BJ (cell line): ENCODE data around the gene CFAP74. TPM values are rescaled to one million over a fixed set of nuclear protein-coding genes. Genes with fewer than 3 reads are reported as not detected.

ENCODE experiments used
- CTCF ChIA-PET: fragments of 350-600 bp; formaldehyde crosslinking; extraction: SDS; loops from one replicate; lab custom pipeline; 2021; ENCODE audit warnings: antibody characterized with exemption, inconsistent platforms; lab: Yijun Ruan, JAX
- POLR2A ChIA-PET: fragments of 300-600 bp; sonication (Branson Sonifier 250); formaldehyde crosslinking; extraction: SDS; loops from one replicate; lab custom pipeline; 2021; ENCODE audit warnings: antibody characterized with exemption; lab: Charles Lee
- DNase-seq: peaks from one replicate; pipeline ENCODE4 v3.0.0-alpha.2; 2011; ENCODE audit warnings: low read depth
- H3K27me3 ChIP-seq: 2 replicates; pipeline ENCODE4 v1.6.0; 2011; ENCODE audit warnings: low read length; ENCODE audit not compliant: control insufficient read depth, insufficient read depth
- H3K36me3 ChIP-seq: 2 replicates; pipeline ENCODE4 v1.5.1; 2011; ENCODE audit warnings: low read length; ENCODE audit not compliant: control insufficient read depth, insufficient read depth
- H3K4me3 ChIP-seq: 2 replicates; pipeline ENCODE4 v1.5.1; 2011; ENCODE audit warnings: low read depth, mild to moderate bottlenecking, control low read depth, low read length
- polyA plus RNA-seq: library from polyadenylated mRNA; depleted of rRNA; stranded (reverse); fragments of >200 nt; gene quantifications from 2 replicates; pipeline ENCODE4 v1.2.3, GENCODE V29; 2011
- TF ChIP-seq, protein P1 (sequence below): IDR thresholded peaks from 2 replicates; pipeline ENCODE4 v1.5.1; 2011; ENCODE audit warnings: low read depth, mild to moderate bottlenecking, control low read depth, inconsistent platforms, low read length, moderate library complexity; ENCODE audit not compliant: insufficient read depth

Gene CFAP74
- polyA plus RNA-seq, 1 experiment = not detected

DNA sequence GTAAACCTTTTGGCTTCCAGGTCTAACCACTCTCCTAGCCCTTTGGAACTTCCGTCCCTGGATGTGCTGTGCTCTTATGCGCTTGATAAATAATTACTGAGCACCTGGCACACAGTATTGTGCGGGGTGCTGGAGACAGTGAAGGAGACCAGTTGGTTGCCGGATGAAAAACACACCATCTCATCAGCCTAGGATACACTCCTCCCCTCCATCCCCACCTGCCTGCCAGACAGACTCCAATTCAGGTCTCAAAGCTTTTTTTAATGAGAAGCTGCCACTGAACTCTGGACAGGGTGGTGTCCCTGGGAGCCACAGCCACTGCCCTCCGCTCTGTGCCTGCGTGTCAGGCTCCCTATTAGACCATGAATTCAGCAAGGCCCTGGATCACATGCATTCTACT lies 121.9 kb downstream of the CFAP74 start:
- DNase-seq = no peak
- Histone ChIP-seq H3K27me3 (no peaks in the 10 kb centered on the region), H3K4me3 (no peak overlapping the region), H3K36me3 (no peaks in the 10 kb centered on the region)
- ChIA-PET CTCF (interaction anchor here (1.3 kb wide), 1 partner anchor 27 kb away, joined by 3 read pairs; no protein-coding TSS in a partner anchor), POLR2A (no interaction called here)
- TF ChIP-seq, protein P1, sequence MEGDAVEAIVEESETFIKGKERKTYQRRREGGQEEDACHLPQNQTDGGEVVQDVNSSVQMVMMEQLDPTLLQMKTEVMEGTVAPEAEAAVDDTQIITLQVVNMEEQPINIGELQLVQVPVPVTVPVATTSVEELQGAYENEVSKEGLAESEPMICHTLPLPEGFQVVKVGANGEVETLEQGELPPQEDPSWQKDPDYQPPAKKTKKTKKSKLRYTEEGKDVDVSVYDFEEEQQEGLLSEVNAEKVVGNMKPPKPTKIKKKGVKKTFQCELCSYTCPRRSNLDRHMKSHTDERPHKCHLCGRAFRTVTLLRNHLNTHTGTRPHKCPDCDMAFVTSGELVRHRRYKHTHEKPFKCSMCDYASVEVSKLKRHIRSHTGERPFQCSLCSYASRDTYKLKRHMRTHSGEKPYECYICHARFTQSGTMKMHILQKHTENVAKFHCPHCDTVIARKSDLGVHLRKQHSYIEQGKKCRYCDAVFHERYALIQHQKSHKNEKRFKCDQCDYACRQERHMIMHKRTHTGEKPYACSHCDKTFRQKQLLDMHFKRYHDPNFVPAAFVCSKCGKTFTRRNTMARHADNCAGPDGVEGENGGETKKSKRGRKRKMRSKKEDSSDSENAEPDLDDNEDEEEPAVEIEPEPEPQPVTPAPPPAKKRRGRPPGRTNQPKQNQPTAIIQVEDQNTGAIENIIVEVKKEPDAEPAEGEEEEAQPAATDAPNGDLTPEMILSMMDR = no peak

DNA sequence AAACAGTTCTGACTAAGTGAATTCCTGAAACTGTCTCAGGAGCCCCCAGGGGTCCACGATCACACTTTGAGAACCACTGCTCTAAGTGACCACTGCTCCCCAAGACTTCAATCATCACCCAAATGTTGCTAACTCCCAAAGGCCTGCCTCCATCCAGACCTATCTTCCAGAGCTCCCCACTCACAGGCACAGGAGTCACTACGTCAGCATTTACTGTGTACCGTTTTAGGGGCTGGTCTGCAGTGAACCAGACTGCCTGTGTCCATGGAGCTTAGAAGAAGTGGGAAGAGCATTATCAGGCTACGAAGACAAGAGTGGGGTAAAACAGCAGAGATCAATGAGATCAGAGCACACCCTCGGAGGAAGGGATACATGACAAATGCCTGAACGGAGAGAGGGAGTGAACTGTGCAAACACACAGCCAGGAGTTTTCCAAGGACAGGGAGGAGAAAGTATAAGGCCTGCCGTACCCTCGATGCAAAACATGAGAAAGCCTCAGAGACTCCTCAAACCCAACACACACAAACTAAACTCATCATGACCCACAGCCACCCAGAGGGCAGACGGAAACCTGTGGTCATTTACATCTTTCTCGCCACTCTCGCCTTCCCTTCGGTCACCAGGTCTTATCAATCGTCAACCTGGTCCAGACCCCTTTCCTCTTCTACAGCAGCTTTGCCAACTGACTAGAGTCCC lies 122.8 kb downstream of the CFAP74 start:
- TF ChIP-seq, protein P1 = no peak
- H3K27me3 ChIP-seq = no peaks in the 10 kb centered on the region
- POLR2A ChIA-PET = no interaction called here
- no peak for DNase-seq
- CTCF ChIA-PET = interaction anchor here (0.7 kb wide), 1 partner anchor 11 kb away, joined by 3 read pairs; no protein-coding TSS in a partner anchor
- 0 out of 2 replicates have a peak, but pooled peaks cover 1% of the 10 kb centered on the region for H3K36me3 ChIP-seq
- H3K4me3 ChIP-seq = no peak overlapping the region

DNA sequence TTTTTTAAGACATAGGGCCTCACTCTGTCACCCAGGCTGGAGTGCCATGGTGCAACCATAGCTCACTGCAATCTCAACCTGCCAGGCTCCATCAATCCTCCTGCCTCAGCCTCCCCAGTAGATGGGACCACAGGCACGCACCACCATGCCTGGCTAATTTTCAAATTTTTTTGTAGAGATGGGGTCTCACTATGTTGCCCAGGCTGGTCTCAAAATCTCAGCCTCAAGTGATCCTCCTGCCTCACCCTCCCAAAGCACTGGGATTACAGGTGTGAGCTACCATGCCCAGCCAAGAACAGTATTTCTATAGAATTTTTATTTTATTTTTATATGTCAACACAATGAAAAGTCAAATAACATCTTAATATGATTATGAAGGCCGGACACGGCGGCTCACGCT lies 123.6 kb downstream of the CFAP74 start:
- ChIA-PET CTCF (interaction anchor here (0.7 kb wide), 1 partner anchor 10 kb away, joined by 3 read pairs; no protein-coding TSS in a partner anchor), POLR2A (no interaction called here)
- Histone ChIP-seq H3K4me3 (no peak overlapping the region), H3K27me3 (no peaks in the 10 kb centered on the region), H3K36me3 (peaks cover 2% of the 10 kb centered on the region; the same call in 1 of the 2 replicates)
- no peak for DNase-seq
- TF ChIP-seq, protein P1 = no peak

DNA sequence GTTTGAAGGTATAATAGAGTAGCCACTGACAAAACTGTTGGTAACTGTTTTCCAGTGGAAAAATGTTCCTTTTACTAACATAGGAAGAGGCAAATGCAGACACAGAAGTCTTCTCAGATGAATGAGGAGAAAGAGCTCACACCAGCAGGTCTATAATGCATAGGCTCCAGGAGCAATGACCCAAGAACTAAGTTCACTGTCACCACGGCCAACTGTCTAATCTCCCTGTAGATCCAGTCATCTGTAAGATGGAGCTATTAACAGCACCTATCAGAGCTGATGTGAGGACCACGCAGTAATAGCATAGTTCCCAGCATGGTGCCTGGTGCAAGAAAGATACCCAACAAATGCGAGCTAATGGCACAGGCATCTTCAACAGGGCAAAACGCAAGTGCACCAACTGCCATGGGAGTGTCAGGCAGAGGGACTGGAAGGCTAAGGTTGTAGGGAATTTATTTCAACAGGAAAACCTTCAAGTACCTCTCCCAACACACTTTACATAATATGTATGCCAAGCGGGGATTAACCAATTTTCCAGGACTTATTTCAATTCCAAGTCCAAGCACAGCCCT lies 125.6 kb downstream of the CFAP74 start:
- TF ChIP-seq, protein P1 = no peak
- ChIA-PET CTCF (interaction anchor here (1.0 kb wide), 1 partner anchor 11 kb away, joined by 3 read pairs; no protein-coding TSS in a partner anchor), POLR2A (no interaction called here)
- Histone ChIP-seq H3K4me3 (no peak overlapping the region), H3K36me3 (peaks cover 5% of the 10 kb centered on the region), H3K27me3 (no peaks in the 10 kb centered on the region)
- DNase-seq = no peak

DNA sequence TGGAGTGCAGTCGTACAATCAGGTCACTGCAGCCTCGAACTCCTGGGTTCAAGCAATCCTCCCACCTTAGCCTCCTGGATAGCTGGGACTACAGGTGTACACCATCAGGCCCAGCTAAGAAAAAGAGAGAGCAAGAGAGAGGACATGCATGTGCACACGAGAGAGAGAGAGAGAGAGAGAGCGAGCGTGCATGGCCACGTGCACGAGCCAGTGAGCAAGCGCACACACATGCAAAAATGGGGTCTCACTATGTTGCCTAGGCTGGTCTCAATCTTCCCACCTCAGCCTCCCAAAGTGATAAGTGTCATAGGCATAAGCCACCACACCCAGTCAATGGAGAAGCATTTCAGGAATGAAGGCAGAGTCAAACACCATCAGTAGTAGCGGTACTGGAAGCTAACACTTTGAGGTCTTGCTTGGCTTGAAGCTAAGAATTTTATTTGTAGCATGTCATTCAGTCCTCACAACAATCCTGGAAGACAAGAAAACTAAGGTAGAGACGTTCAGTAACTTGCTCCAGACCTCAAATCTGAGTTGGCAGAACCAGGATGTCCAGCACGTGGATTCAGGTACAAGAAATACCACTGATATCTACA lies 127.2 kb downstream of the CFAP74 start:
- Histone ChIP-seq H3K27me3 (no peaks in the 10 kb centered on the region), H3K4me3 (no peak overlapping the region), H3K36me3 (peaks cover 8% of the 10 kb centered on the region)
- CTCF ChIA-PET = interaction anchor here (1.4 kb wide), 1 partner anchor 13 kb away, joined by 6 read pairs; no protein-coding TSS in a partner anchor
- POLR2A ChIA-PET = no interaction called here
- DNase-seq = no peak
- TF ChIP-seq, protein P1 = no peak
